ENCODE measurements around the gene ATP6V0D1.

The ATP6V0D1 gene

DNA sequence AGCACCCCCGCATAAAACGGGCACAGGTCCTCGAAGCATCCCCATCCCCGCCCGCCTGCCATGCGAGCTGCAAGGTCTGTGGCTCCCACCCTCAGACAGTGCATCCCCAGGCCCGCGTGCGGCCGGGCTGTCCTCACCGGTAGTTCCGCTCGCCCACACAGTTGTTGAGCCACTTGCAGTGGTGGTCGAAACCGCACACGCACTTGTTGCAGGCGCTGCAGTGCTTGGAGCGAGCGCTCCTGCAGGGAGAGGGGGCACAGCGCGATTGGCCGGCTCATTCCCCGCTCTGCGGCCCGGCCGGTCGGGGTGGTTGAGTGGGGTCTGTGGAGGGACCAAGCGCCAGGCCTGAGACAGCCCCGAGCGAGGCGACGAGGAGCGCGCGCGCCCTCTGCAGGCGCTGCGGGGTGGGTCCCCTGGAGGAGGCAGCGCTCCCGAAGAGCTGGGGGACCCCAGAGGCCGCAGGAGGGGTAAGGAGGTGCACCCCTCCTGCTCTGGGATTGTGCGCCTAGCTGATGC is 81.7 kb downstream of the ATP6V0D1 start:
- TF ChIP-seq GATA1 (IDR thresholded peaks at IDR 0.05; ENCODE audit: low read depth, low read length) (no peak), POLR2A (IDR thresholded peaks at IDR 0.05; ENCODE audit: low read length) (no peak)
- DNase-seq, result peak; percentile 51 to 69

GRCh38 chr16:67398546-67399217 is 82.3 kb downstream of the ATP6V0D1 start:
- DNase-seq, result no peak
- TF ChIP-seq GATA1 (IDR thresholded peaks at IDR 0.05; ENCODE audit: low read depth, low read length), result no peak
- no peak for TF ChIP-seq POLR2A (IDR thresholded peaks at IDR 0.05; ENCODE audit: low read length)

DNA sequence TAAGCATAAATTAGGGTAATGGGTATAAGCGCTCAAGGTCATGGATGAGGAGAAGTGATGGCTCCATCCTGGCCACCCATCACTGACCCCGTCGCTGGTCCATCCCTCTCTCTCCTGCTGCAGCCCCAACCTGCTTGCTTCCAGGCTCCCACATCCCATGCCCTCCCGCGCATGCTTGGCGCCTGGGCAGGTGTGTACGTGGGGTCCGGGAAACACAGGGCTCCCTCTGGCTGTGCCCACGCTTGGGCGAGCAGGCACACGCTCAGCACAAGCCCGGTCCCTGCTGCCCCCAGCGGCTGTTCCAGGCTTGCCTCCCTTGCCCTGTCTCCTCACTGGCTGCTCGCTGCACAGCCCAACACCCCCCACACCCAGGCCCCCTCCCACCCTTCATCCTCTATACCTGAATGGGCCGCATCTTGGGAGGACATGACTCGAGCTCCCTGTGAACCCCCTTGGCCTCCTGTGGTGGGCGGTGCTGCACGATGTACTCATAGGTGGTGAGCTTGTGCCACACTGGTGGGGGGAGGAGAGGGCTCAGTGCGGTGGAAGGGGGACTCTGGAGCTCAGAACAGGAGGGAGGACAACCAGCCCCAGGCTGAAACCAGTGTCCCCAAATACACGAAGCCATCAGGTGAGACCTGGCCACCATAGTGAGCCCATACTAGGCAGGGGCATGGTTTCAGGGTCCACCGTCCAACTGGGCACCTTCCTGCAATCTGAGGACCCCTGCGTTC is 83.0 kb downstream of the ATP6V0D1 start:
- TF ChIP-seq GATA1 (IDR thresholded peaks at IDR 0.05; ENCODE audit: low read depth, low read length) (no peak), POLR2A (IDR thresholded peaks at IDR 0.05; ENCODE audit: low read length) (no peak)
- DNase-seq, result no peak

GRCh38 chr16:67397036-67397801 is 83.7 kb downstream of the ATP6V0D1 start:
- DNase-seq, result no peak
- TF ChIP-seq GATA1 (IDR thresholded peaks at IDR 0.05; ENCODE audit: low read depth, low read length) (no peak), POLR2A (IDR thresholded peaks at IDR 0.05; ENCODE audit: low read length) (no peak)

DNA sequence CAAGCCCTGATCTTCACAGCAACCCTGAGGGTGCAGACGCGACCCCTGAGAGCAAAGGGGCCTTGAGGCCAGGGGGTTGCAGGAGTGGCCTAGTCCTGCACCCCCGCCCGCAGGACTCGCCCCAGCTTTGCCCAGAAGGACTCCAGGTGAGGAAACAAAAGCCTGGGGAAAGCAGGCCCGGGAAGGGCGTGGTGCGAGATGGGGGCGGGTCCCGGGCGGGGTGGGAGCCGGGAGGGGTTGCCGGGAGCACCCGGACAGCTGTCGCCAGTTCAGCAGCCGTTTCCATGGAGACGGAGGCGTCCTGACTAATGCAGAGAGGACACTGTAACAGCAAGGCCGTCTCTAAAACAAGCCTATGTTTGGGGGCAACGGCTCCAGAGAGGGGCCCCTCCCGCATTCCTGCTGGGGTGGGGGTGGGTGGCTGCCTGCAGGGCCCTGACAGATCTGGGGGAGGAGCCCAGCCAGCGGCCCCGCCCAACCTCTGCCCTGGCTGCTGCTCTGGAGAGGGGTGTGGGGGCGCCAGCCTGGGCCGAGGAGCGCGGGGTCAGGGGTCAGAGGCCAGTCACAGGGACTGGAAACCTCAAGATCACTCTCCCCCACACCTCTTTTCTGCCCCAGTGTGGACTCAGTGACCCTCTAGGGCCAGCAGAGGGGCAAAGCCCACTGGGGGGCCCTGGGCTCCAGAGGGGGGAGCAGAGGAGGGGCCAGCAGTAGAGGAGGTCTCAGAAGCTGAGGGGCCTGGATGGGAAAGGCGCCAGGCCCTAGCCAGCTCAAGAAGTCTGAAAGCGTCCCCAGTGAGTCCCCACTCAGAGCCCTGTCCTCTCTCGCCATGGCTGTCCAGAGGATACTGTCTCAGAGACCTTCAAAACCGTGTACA is 84.6 kb downstream of the ATP6V0D1 start:
- no peak for TF ChIP-seq POLR2A (IDR thresholded peaks at IDR 0.05; ENCODE audit: low read length)
- TF ChIP-seq GATA1 (IDR thresholded peaks at IDR 0.05; ENCODE audit: low read depth, low read length), result no peak
- peak; percentile 59 to 66 for DNase-seq

DNA sequence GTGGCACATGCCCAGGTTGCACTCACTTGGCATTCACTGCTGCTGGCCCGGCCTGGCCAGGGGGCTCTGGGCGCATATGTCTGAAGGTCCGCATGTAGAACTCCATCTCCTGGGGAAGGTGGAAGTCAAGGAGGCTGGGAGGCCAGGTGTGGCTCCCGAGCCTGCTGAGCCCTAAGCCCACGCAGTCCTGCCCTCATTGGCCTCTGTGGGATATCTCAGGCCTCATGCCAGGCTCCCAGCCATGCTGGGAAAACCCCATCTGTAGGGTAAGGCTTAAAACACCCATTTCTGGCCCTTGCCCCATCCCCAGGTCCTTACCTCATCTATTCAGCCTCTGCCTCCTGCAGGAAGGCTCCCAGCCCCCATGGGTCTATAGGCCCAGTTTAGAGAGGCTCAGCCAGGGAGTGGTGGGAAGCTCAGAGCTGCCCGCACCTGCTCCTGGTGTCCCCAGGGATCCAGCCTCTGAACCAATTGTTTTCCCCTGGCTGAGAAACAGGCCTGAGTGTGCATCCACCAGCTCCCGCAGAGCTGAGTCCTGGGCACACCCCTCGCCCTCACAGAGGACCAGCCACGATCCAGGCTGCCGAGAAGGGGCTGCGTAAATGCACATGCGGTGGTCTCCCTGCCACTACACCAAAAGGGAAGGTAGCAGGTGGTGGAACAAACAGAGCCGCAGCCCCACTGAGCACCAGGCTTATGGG is 85.3 kb downstream of the ATP6V0D1 start:
- DNase-seq, result no peak
- TF ChIP-seq GATA1 (IDR thresholded peaks at IDR 0.05; ENCODE audit: low read depth, low read length) (no peak), POLR2A (IDR thresholded peaks at IDR 0.05; ENCODE audit: low read length) (no peak)

GRCh38 chr16:67395105-67395457 is 85.9 kb downstream of the ATP6V0D1 start:
- DNase-seq, result no peak
- TF ChIP-seq GATA1 (IDR thresholded peaks at IDR 0.05; ENCODE audit: low read depth, low read length) (no peak), POLR2A (IDR thresholded peaks at IDR 0.05; ENCODE audit: low read length) (no peak)

DNA sequence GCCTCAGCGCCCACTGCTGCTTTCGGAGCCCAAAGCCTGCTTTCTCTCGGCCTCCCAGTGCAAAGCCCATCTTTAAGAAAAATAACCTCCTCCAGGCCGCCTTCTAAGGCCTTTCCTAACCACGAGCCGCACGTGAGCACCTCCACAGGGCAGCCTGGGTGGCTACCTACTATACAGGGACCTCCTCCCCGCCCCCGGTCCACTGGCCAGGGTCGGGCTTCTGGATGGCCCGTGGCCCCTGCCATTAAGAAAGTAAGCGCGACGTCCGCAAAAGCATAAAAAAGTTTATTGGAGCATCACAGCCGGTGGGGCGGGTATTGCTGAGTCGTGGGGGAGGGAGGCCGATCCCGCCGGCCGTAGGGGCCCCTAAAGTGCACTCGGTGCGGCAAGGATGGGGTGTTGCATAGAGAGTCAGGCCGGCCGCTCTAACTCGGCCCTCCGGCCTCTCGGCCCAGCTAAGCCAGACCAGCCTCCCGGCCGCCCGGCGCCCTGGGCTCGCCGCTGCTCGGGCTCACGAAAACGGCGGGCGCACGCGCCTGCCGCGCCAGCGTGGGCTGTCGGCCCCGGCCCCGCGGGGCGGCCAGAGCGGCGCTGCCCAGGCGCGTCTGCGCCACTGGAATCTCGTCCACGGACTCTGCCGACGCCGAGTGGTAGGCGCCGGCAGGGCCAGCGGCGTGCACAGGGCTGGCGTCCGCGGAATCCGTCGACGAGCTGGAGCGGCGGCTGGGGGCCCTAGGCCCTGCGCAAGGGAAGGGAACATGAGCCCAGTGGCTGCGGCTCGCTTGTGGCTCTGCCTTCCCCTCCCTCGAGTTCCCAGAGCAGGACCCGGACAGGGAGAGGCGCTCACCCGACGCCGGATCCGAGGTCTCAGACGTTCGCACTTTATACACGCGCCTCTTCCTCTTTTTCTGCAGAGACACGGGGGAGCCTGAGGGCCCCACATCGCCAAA is 86.5 kb downstream of the ATP6V0D1 start:
- TF ChIP-seq GATA1 (IDR thresholded peaks at IDR 0.05; ENCODE audit: low read depth, low read length), result no peak
- TF ChIP-seq POLR2A (IDR thresholded peaks at IDR 0.05; ENCODE audit: low read length), result no peak
- DNase-seq, result no peak

GRCh38 chr16:67393788-67394154 is 87.2 kb downstream of the ATP6V0D1 start:
- no peak for TF ChIP-seq POLR2A (IDR thresholded peaks at IDR 0.05; ENCODE audit: low read length)
- no peak for TF ChIP-seq GATA1 (IDR thresholded peaks at IDR 0.05; ENCODE audit: low read depth, low read length)
- DNase-seq, result no peak

GRCh38 chr16:67393111-67393787 is 87.7 kb downstream of the ATP6V0D1 start, which contains the start of gene TPPP3:
TSS of gene TPPP3 (minus strand) at chr16:67393498. CDS start at chr16:67391111, 2,387 bp downstream.
- TF ChIP-seq GATA1 (IDR thresholded peaks at IDR 0.05; ENCODE audit: low read depth, low read length), result no peak
- DNase-seq, result peak; percentile 76 to 81

DNA sequence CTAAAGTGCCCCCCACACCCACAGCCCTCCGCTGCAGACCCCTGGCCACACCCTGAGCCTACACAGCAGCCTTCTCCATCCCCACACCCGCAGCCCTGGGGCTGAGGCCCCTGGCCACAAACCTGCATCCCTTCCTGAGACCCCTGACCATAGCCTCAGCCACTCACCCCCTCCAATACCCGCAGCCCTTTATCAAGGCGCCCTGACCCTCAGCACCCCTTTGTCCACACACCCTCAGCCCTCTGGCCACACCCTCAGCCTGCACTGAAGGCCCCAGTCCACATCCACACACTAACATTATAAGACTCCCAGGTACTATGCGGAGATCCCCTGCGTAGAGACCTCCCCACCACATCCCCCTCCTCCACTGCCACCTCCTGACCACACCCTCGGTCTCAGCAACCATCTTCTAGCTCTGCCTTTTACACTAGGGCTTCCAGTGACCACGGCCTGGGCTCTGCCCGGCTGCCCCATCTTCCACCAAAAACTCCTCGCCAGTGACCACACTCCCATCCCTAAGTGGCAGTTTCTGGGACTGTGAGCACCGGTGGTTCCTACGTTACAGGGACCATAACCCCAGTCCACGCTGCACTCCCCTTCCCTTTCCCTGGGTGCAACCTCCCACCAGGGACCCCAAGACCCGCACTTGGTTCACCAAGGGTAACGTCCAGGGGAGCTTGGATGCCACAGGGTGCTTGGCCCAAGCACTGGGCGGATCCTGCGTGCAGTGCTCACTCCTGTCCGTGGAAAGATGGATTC is 88.5 kb downstream of the ATP6V0D1 start:
- TF ChIP-seq POLR2A (IDR thresholded peaks at IDR 0.05; ENCODE audit: low read length) (no peak), GATA1 (IDR thresholded peaks at IDR 0.05; ENCODE audit: low read depth, low read length) (no peak)
- DNase-seq, result no peak

Measured in erythroblast (primary cell).